ENCODE results near the gene BIRC5.
"Not testable (repeated sequence)": the region's sequence is repeated elsewhere in the genome, so short reads cannot be mapped to it uniquely, and the experiment has no call there.

The BIRC5 gene

GRCh38 chr17:78168242-78168902 is 45.7 kb upstream of the BIRC5 start, which contains the start of gene SYNGR2:
Gene SYNGR2, plus strand, starts transcription at chr17:78168581. Its CDS starts 36 bp downstream, at chr17:78168617.
- H3K4me3 ChIP-seq (ENCODE audit: low read length, poor library complexity, severe bottlenecking), result peak within 1 kb of the TSS; percentile 87

GRCh38 chr17:78168903-78169793 is 44.9 kb upstream of the BIRC5 start:
- H3K4me1 ChIP-seq (ENCODE audit: insufficient read depth, low read length, poor library complexity, severe bottlenecking), result peaks cover 18% of the 10 kb centered on the region
- H3K36me3 ChIP-seq (ENCODE audit: insufficient read depth, low read length), result peaks cover 3% of the 10 kb centered on the region; the same call in 1 of the 2 replicates
- H3K4me2 ChIP-seq (ENCODE audit: low read depth, low read length, poor library complexity, severe bottlenecking), result peak overlapping the region; percentile 68
- no peak for TF ChIP-seq EZH2phosphoT487 (IDR thresholded peaks at IDR 0.05; ENCODE audit: borderline replicate concordance)
- TF ChIP-seq CTCF (conservative IDR thresholded peaks at IDR 0.05; ENCODE audit: low read length), result no peak
- peak overlapping the region; percentile 87 for H3K4me3 ChIP-seq (ENCODE audit: low read length, poor library complexity, severe bottlenecking)
- H4K20me1 ChIP-seq (ENCODE audit: insufficient read depth, low read length, poor library complexity, severe bottlenecking), result peaks cover 15% of the 10 kb centered on the region
- no peaks in the 10 kb centered on the region for H3F3A ChIP-seq (ENCODE audit: low read depth)
- no peaks in the 10 kb centered on the region for H3K27me3 ChIP-seq (ENCODE audit: insufficient read depth, low read length, poor library complexity, severe bottlenecking)
- H3K9ac ChIP-seq (ENCODE audit: low read depth, low read length, poor library complexity, severe bottlenecking), result peak overlapping the region; percentile 73
- no peaks in the 10 kb centered on the region for H3K9me3 ChIP-seq (ENCODE audit: insufficient read depth, low read depth, low read length)
- H2AFZ ChIP-seq (ENCODE audit: low read length), result peak overlapping the region; percentile 55; the same call in 1 of the 2 replicates
- no peaks in the 10 kb centered on the region; the same call in 1 of the 2 replicates for H3K79me2 ChIP-seq (ENCODE audit: insufficient read depth, low read length)
- H3K9me2 ChIP-seq (replicated peaks; ENCODE audit: low read depth, low read length), result no peaks in the 10 kb centered on the region

More at GRCh38 chr17:78168242-78168902, 45.7 kb upstream of the BIRC5 start, which contains the start of gene SYNGR2:
- peaks cover 18% of the 10 kb centered on the region for H3K4me1 ChIP-seq (ENCODE audit: insufficient read depth, low read length, poor library complexity, severe bottlenecking)
- H3K4me2 ChIP-seq (ENCODE audit: low read depth, low read length, poor library complexity, severe bottlenecking), result peak within 1 kb of the TSS; percentile 68
- no peak for TF ChIP-seq CTCF (conservative IDR thresholded peaks at IDR 0.05; ENCODE audit: low read length)
- no peak for TF ChIP-seq EZH2phosphoT487 (IDR thresholded peaks at IDR 0.05; ENCODE audit: borderline replicate concordance)
- H3K27me3 ChIP-seq (ENCODE audit: insufficient read depth, low read length, poor library complexity, severe bottlenecking), result no peaks in the 10 kb centered on the region
- H3K9me3 ChIP-seq (ENCODE audit: insufficient read depth, low read depth, low read length), result no peaks in the 10 kb centered on the region
- peaks cover 15% of the 10 kb centered on the region for H4K20me1 ChIP-seq (ENCODE audit: insufficient read depth, low read length, poor library complexity, severe bottlenecking)
- H2AFZ ChIP-seq (ENCODE audit: low read length), result peak within 1 kb of the TSS; percentile 88
- H3K36me3 ChIP-seq (ENCODE audit: insufficient read depth, low read length), result no peaks in the 10 kb centered on the region
- no peaks in the 10 kb centered on the region for H3F3A ChIP-seq (ENCODE audit: low read depth)
- H3K9me2 ChIP-seq (replicated peaks; ENCODE audit: low read depth, low read length), result no peaks in the 10 kb centered on the region
- H3K9ac ChIP-seq (ENCODE audit: low read depth, low read length, poor library complexity, severe bottlenecking), result peak within 1 kb of the TSS; percentile 73
- H3K79me2 ChIP-seq (ENCODE audit: insufficient read depth, low read length), result no peaks in the 10 kb centered on the region; the same call in 1 of the 2 replicates

GRCh38 chr17:78170692-78171590 is 43.1 kb upstream of the BIRC5 start:
- Histone ChIP-seq H3K36me3 (ENCODE audit: insufficient read depth, low read length) (peaks cover 8% of the 10 kb centered on the region; the same call in 1 of the 2 replicates), H3K9ac (ENCODE audit: low read depth, low read length, poor library complexity, severe bottlenecking) (no peak overlapping the region), H3K4me3 (ENCODE audit: low read length, poor library complexity, severe bottlenecking) (no peak overlapping the region), H3K79me2 (ENCODE audit: insufficient read depth, low read length) (no peaks in the 10 kb centered on the region; the same call in 1 of the 2 replicates), H3K9me2 (replicated peaks; ENCODE audit: low read depth, low read length) (no peaks in the 10 kb centered on the region), H3K4me1 (ENCODE audit: insufficient read depth, low read length, poor library complexity, severe bottlenecking) (peaks cover 18% of the 10 kb centered on the region), H2AFZ (ENCODE audit: low read length) (no peak overlapping the region), H3F3A (ENCODE audit: low read depth) (no peaks in the 10 kb centered on the region), H3K27me3 (ENCODE audit: insufficient read depth, low read length, poor library complexity, severe bottlenecking) (no peaks in the 10 kb centered on the region), H3K4me2 (ENCODE audit: low read depth, low read length, poor library complexity, severe bottlenecking) (no peak overlapping the region), H4K20me1 (ENCODE audit: insufficient read depth, low read length, poor library complexity, severe bottlenecking) (peaks cover 15% of the 10 kb centered on the region), H3K9me3 (ENCODE audit: insufficient read depth, low read depth, low read length) (no peaks in the 10 kb centered on the region)
- TF ChIP-seq EZH2phosphoT487 (IDR thresholded peaks at IDR 0.05; ENCODE audit: borderline replicate concordance) (no peak), CTCF (conservative IDR thresholded peaks at IDR 0.05; ENCODE audit: low read length) (no peak)

GRCh38 chr17:78171591-78172248 is 42.3 kb upstream of the BIRC5 start:
- H3K36me3 ChIP-seq (ENCODE audit: insufficient read depth, low read length); H3K9ac ChIP-seq (ENCODE audit: low read depth, low read length, poor library complexity, severe bottlenecking); H3K4me2 ChIP-seq (ENCODE audit: low read depth, low read length, poor library complexity, severe bottlenecking); H2AFZ ChIP-seq (ENCODE audit: low read length); H3K4me3 ChIP-seq (ENCODE audit: low read length, poor library complexity, severe bottlenecking); H3K27me3 ChIP-seq (ENCODE audit: insufficient read depth, low read length, poor library complexity, severe bottlenecking); H3K9me2 ChIP-seq (replicated peaks; ENCODE audit: low read depth, low read length); H3K9me3 ChIP-seq (ENCODE audit: insufficient read depth, low read depth, low read length); H3F3A ChIP-seq (ENCODE audit: low read depth); H3K79me2 ChIP-seq (ENCODE audit: insufficient read depth, low read length): not testable (repeated sequence)
- H4K20me1 ChIP-seq (ENCODE audit: insufficient read depth, low read length, poor library complexity, severe bottlenecking), result peaks cover 15% of the 10 kb centered on the region
- peaks cover 18% of the 10 kb centered on the region for H3K4me1 ChIP-seq (ENCODE audit: insufficient read depth, low read length, poor library complexity, severe bottlenecking)
